Skeletal muscle satellite cell (primary cell): ENCODE data around the gene DDR2. TPM values are rescaled to one million over a fixed set of nuclear protein-coding genes. Genes with fewer than 3 reads are reported as not detected.
A peak's percentile ranks its signal among the peaks of the same experiment; 100 is the strongest.
"Not testable (repeated sequence)": the region's sequence is repeated elsewhere in the genome, so short reads cannot be mapped to it uniquely, and the experiment has no call there.

Experiments
- H3K27me3 ChIP-seq: 2 replicates; pipeline ENCODE4 v1.7.0; 2013; ENCODE audit warnings: low read length; ENCODE audit not compliant: control insufficient read depth, insufficient read depth
- H3K36me3 ChIP-seq: 2 replicates; pipeline ENCODE4 v1.7.0; 2013; ENCODE audit warnings: mild to moderate bottlenecking, control low read depth, low read length; ENCODE audit not compliant: insufficient read depth
- H3K4me1 ChIP-seq: 2 replicates; pipeline ENCODE4 v1.7.0; 2013; ENCODE audit warnings: low read length; ENCODE audit not compliant: control insufficient read depth, insufficient read depth
- H3K4me2 ChIP-seq: 2 replicates; pipeline ENCODE4 v1.7.0; 2013; ENCODE audit warnings: mild to moderate bottlenecking, low read length
- H3K4me3 ChIP-seq: 2 replicates; pipeline ENCODE4 v1.7.0; 2013; ENCODE audit warnings: low read length
- H3K9ac ChIP-seq: 2 replicates; pipeline ENCODE4 v1.7.0; 2013; ENCODE audit warnings: mild to moderate bottlenecking, low read depth, low read length, moderate library complexity
- H3K9me3 ChIP-seq: replicated peaks from 2 replicates; pipeline ENCODE4 v1.7.0; 2013; ENCODE audit warnings: mild to moderate bottlenecking, control low read depth, low read length
- total RNA-seq: library from RNA; depleted of rRNA; stranded (reverse); fragments of >200 nt; gene quantifications from 2 replicates; pipeline ENCODE4 v1.2.3, GENCODE V29; 2012; rRNA removed

DDR2 gene
- 165 and 169 TPM in 2 replicates for total RNA-seq

- Histone ChIP-seq H3K27me3 (no peaks in the 10 kb centered on the region), H3K4me3 (peak within 1 kb of the TSS; percentile 76), H3K9ac (peak within 1 kb of the TSS; percentile 89), H3K9me3 (no peaks in the 10 kb centered on the region), H3K4me1 (peaks cover 55% of the 10 kb centered on the region), H3K36me3 (no peaks in the 10 kb centered on the region), H3K4me2 (peak within 1 kb of the TSS; percentile 92)
Measured at GRCh38 chr1:162632217-162632666, at the start of gene DDR2. DDR2 (plus strand) TSS chr1:162632464; CDS start chr1:162719064, 86,600 bp downstream.

- H3K9ac ChIP-seq, H3K4me3 ChIP-seq, H3K4me1 ChIP-seq, H3K4me2 ChIP-seq, H3K9me3 ChIP-seq, H3K27me3 ChIP-seq: not testable (repeated sequence)
- H3K36me3 ChIP-seq, result peaks cover 83% of the 10 kb centered on the region
Measured at GRCh38 chr1:162582901-162583300, 49.4 kb upstream of the DDR2 start.

DNA sequence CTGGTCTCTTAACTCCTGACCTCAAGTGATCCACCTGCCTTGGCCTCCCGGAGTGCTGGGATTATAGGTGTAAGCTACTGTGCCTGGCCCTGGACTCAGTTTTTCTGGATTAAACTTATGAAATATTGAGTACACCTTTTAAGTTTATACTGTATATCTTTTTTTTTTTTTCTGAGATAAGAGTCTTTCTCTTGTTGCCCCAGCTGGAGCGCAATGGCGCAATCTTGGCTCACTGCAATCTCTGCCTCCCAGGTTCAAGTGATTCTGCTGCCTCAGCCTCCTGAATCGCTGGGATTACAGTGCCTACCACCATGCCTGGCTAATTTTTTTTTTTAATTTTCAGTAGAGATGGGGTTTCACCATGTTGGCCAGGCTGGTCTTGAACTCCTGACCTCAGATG lies 47.2 kb upstream of the DDR2 start:
- H3K9me3 ChIP-seq, H3K4me2 ChIP-seq, H3K4me1 ChIP-seq, H3K4me3 ChIP-seq, H3K27me3 ChIP-seq, H3K9ac ChIP-seq: not testable (repeated sequence)
- H3K36me3 ChIP-seq, result peaks cover 82% of the 10 kb centered on the region

GRCh38 chr1:162587347-162587746 lies 44.9 kb upstream of the DDR2 start:
- no peak overlapping the region for H3K4me2 ChIP-seq
- H3K9ac ChIP-seq, result no peak overlapping the region
- H3K9me3 ChIP-seq, result no peaks in the 10 kb centered on the region
- peaks cover 82% of the 10 kb centered on the region for H3K36me3 ChIP-seq
- no peaks in the 10 kb centered on the region for H3K4me1 ChIP-seq
- H3K27me3 ChIP-seq, result no peaks in the 10 kb centered on the region
- no peak overlapping the region for H3K4me3 ChIP-seq

- no peak overlapping the region for H3K9ac ChIP-seq
- H3K4me1 ChIP-seq, result no peaks in the 10 kb centered on the region
- H3K9me3 ChIP-seq, result no peaks in the 10 kb centered on the region
- H3K4me2 ChIP-seq, result no peak overlapping the region
- peaks cover 82% of the 10 kb centered on the region for H3K36me3 ChIP-seq
- no peak overlapping the region for H3K4me3 ChIP-seq
- no peaks in the 10 kb centered on the region for H3K27me3 ChIP-seq
Measured at GRCh38 chr1:162587761-162588260, 44.5 kb upstream of the DDR2 start.

DNA sequence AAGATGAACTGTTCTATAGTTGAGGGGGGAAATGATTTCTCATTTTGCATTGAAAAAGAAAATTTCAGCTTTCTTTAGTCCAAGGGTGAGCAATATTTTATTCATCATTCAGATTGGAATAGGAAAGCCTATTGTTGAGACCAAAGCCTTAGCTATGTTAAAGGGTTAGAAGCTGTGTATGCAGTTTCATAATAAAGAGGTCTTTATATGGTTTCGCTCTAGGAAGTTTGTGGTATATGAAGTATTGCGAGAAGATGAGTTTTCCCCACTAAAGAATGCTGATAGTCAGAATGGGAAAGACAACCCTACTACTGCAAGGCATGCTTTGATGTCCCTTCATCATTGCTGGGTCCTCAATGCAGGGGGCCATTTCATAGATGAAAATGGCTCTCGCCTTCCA lies 42.2 kb upstream of the DDR2 start:
- Histone ChIP-seq H3K4me3 (no peak overlapping the region), H3K4me2 (no peak overlapping the region), H3K9me3 (no peaks in the 10 kb centered on the region), H3K4me1 (no peaks in the 10 kb centered on the region), H3K27me3 (no peaks in the 10 kb centered on the region), H3K9ac (no peak overlapping the region), H3K36me3 (peaks cover 85% of the 10 kb centered on the region)

DNA sequence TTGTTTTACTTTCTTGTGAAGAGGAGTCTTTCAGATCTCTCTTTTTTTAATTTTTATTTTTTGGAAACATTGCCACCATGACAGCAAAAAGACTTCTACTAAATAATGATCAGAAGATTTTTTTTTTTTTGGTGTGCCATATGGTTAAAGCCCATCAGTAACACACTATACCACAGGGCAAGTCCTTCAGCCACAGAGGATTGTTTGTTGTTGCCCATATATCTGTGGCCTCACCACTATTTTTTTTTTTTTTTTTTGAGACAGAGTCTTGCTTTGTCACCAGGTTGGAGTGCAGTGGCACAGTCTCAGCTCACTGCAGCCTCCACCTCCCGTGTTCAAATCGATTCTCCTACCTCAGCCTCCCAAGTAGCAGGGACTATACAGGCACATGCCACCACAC lies 41.6 kb upstream of the DDR2 start:
- Histone ChIP-seq H3K4me2 (no peak overlapping the region), H3K9ac (no peak overlapping the region), H3K36me3 (peaks cover 88% of the 10 kb centered on the region), H3K27me3 (no peaks in the 10 kb centered on the region), H3K4me3 (no peak overlapping the region), H3K4me1 (no peaks in the 10 kb centered on the region), H3K9me3 (no peaks in the 10 kb centered on the region)

DNA sequence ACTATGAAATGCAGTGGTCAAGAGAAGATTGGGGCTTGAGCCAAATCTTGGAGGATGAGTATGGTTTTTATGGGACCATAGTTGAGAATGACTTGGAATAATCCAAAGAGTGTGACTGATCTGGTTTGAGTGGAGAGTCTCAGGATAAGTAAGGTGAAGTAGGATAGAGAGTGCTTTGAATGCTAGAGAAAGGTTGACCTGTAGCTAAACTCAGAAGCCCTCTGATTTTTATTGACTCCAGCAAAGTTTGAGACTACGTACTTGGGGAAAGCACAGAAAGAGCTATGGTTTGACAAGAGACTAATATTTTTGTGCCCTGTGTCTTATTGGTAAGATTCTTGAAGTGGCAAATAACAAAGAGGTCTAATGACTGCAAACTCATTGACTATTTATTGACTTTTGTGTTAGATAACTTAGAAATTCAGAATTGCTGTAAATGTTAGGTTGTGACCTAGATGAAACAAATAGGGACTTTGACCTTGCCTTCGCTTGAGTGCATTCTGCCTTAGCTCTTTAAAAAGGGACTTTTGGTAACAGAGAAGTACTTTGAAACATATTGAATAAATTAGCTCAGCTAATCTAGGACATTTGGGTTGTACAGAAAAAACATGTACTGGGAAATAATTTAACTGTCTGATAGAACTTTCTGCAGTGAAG lies 35.6 kb upstream of the DDR2 start:
- H3K4me1 ChIP-seq, result no peaks in the 10 kb centered on the region
- no peaks in the 10 kb centered on the region for H3K9me3 ChIP-seq
- H3K9ac ChIP-seq, result no peak overlapping the region
- no peak overlapping the region for H3K4me3 ChIP-seq
- no peaks in the 10 kb centered on the region for H3K27me3 ChIP-seq
- H3K36me3 ChIP-seq, result peaks cover 90% of the 10 kb centered on the region
- H3K4me2 ChIP-seq, result no peak overlapping the region

- no peak overlapping the region for H3K4me2 ChIP-seq
- peaks cover 8% of the 10 kb centered on the region for H3K4me1 ChIP-seq
- H3K27me3 ChIP-seq, result no peaks in the 10 kb centered on the region
- H3K4me3 ChIP-seq, result no peak overlapping the region
- H3K9ac ChIP-seq, result no peak overlapping the region
- H3K36me3 ChIP-seq, result peaks cover 85% of the 10 kb centered on the region
- no peaks in the 10 kb centered on the region for H3K9me3 ChIP-seq
Measured at GRCh38 chr1:162599451-162599850, 32.8 kb upstream of the DDR2 start.

DNA sequence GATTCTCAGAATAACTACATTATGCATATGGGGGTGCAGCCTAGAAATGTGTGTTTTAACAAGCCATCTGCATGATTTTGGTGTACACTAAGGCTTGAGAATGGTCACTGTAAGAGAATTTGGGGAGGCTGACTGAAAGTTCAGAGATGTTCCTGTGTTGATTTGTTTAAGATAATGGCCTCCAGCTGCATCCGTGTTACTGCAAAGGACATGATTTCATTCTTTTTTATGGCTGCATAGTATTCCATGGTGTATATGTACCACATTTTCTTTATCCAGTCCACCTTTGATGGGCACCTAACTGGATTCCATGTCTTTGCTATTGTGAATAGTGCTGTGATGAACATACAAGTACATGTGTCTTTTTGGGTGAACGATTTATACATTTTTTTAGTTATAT lies 29.1 kb upstream of the DDR2 start:
- Histone ChIP-seq H3K36me3 (peaks cover 62% of the 10 kb centered on the region), H3K4me1 (peaks cover 27% of the 10 kb centered on the region)
- H3K4me3 ChIP-seq, H3K27me3 ChIP-seq, H3K4me2 ChIP-seq, H3K9ac ChIP-seq, H3K9me3 ChIP-seq: not testable (repeated sequence)

DNA sequence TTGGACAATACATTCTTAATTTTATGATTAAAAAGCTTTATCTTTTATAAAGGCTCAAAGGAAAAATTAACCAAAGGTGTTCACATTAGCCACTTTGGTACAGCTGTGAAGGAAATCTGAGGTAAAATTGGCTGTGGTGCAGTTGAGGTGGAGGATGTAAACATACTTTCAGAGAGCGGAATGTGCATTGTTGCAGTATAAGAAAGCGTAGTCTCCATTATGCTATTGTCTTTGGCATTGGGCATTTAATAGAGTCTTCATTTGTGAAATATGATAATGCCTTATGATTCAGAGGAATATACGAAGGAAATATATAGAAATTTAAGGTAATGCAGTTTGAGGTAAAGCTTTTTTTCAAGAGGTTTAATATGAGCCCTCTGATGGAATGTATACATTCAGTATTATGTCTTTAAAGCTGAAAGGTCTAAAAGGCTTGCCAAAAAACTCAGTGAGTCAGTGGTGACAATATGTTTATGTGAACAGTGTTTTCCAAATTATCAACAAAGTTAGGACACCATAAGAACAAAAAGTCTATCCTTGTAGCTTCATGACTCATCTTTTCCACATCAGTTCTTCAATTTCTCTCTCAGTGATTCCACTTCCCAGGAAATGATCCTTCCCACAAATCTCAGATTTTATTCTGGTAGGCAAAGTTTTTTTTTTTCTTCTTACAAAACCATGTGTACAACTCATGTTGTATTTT lies 26.9 kb upstream of the DDR2 start:
- H3K9ac ChIP-seq, result peak overlapping the region; percentile 37
- H3K4me2 ChIP-seq, result peak overlapping the region; percentile 36
- peaks cover 27% of the 10 kb centered on the region for H3K4me1 ChIP-seq
- no peak overlapping the region for H3K4me3 ChIP-seq
- no peaks in the 10 kb centered on the region for H3K9me3 ChIP-seq
- no peaks in the 10 kb centered on the region for H3K27me3 ChIP-seq
- H3K36me3 ChIP-seq, result peaks cover 48% of the 10 kb centered on the region

DNA sequence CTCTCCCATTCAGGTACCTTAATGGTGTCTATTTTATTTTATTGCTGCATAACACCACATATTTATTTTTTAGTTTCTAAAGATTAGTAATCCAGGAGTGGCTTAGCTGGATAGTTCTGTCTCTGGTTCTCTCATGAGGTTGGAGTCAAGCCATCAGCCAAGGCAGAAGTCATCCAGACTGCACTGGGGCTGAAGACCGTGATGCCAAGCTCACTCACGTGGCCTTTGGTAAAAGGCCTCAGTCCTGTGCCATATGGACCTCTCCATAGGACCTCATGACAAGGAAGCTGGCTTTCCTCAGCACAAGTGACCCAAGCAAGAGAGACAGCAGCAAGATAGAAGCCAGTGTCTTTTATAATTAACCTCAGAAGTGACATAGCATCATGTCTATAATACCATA lies 23.0 kb upstream of the DDR2 start:
- Histone ChIP-seq H3K4me3 (no peak overlapping the region), H3K9ac (no peak overlapping the region), H3K4me1 (peaks cover 35% of the 10 kb centered on the region), H3K36me3 (peaks cover 15% of the 10 kb centered on the region), H3K27me3 (no peaks in the 10 kb centered on the region), H3K9me3 (no peaks in the 10 kb centered on the region), H3K4me2 (no peak overlapping the region)
